GM12873 (cell line): ENCODE data around the gene ORAI1.

ENCODE experiments used
- TF ChIP-seq, protein P1 (sequence below): IDR thresholded peaks from 2 replicates; pipeline ENCODE4 v1.5.1; 2012; ENCODE audit warnings: low read depth, mild to moderate bottlenecking, moderate library complexity, low read length, control low read depth; ENCODE audit not compliant: insufficient read depth; ENCODE audit errors: missing control alignments

ORAI1 gene

GRCh38 chr12:121596526-121596925, 29.8 kb upstream of the ORAI1 start:
- TF ChIP-seq, protein P1, sequence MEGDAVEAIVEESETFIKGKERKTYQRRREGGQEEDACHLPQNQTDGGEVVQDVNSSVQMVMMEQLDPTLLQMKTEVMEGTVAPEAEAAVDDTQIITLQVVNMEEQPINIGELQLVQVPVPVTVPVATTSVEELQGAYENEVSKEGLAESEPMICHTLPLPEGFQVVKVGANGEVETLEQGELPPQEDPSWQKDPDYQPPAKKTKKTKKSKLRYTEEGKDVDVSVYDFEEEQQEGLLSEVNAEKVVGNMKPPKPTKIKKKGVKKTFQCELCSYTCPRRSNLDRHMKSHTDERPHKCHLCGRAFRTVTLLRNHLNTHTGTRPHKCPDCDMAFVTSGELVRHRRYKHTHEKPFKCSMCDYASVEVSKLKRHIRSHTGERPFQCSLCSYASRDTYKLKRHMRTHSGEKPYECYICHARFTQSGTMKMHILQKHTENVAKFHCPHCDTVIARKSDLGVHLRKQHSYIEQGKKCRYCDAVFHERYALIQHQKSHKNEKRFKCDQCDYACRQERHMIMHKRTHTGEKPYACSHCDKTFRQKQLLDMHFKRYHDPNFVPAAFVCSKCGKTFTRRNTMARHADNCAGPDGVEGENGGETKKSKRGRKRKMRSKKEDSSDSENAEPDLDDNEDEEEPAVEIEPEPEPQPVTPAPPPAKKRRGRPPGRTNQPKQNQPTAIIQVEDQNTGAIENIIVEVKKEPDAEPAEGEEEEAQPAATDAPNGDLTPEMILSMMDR = no peak

DNA sequence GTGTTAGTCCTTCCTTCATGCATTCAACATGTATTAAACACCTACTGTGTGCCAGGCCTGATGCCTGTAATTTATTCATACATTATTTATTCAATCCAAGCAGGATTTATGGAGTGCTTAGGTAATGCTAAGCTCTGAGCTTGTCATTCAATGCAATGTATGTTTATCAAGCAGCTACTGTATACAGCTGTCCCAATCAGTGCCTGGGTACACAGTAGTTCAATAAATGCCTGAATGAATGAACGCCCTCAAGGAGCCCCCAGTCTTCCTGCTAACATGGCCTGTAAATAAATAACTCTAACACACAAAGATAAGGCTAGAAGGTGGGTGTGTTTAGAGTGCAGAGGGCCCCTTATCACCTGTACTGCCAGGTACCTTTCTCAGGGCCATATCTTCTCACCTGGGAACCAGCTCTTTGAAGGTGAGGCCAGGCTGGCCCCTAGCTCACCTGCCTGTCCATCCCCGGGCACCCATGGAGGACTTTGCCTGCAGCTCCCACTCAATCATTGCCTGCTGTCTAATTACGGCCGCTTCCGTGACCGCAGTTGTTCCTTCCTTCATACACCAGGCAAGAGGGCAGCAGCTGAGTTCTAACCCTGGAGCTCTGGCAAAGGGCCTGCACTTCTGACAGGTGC, 25.5 kb upstream of the ORAI1 start:
- TF ChIP-seq, protein P1 = no peak

DNA sequence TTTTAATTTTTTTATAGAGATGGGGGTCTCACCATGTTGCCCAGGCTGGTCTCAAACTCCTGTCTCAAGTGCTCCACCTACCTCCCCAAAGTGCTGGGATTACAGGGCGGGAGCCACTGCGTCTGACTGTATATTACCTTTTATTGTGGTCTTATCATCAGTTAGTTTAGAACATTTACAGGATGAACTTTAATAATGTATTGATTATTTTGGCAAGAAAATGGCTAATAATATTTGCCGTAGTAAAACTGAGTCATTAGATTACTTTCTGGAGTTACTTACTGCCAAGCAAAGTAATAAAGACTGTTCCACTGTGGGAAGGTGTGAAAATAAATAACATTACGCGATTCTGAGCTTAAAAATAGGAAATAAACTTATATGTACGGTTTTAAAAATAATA, 23.6 kb upstream of the ORAI1 start:
- TF ChIP-seq, protein P1 = no peak

GRCh38 chr12:121603581-121603980, 22.7 kb upstream of the ORAI1 start:
- TF ChIP-seq, protein P1 = no peak

GRCh38 chr12:121608301-121608700, 18.0 kb upstream of the ORAI1 start:
- TF ChIP-seq, protein P1 = no peak

DNA sequence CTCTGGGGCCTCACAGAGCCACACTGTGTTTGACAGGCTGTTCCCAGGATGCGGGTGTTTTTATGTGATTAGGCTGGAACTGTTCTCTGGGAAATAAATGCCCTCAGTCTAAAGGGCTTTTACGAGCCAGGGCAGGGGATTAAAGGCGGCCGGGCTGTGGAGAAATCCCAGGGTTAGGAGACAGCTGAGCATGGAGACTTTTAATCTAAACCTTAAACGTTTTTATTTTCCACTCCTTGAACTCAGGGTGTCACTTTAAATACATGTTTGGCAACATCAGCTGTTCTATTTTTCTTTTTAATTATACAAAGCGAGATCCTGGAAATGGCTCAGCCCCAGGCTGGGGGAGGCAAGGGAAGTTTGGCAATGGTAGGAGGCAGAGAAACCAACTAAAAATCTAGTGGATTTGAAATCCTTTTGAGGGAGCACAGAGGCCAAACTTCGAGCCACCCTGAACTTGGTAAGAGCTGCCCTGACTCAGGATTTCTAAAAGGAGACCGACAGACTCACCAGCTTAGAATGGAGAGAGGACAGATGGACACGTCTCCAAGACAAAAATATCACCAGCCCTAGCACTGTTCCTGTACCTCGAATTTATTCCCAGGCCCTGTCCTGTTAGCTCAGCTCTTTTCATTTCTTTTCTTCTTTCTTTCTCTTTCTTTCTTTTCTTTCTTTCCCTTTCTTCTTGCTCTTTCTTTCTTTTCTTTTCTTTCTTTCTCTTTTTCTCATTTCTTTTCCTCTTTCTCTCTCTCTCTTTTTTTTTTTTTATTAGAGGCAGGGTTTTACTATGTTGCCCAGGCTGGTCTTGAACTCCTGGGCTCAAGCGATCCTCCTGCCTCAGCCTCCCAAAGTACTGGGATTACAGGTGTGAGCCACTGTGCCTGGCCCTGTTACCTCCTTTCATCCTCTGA, 15.8 kb upstream of the ORAI1 start:
- TF ChIP-seq, protein P1 = no peak

DNA sequence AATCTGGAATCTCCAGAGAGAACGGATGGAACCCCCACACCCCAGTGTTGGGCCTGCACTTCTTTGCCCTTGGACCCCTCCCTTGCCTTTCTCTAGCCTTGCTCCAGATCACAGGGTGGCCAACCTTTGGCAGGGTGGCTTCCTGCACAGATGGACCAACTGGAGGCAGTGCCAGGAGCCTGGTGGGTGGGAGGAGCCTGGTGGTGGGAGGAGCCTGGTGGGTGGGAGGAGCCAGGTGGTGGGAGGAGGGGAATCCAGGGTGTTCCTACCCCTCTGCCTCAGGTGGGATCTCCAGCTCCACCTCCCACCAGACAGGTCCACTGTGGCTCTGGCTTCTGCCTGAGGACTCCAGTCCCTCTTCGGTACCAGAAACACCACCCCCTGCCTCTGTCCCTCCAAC, 15.0 kb upstream of the ORAI1 start:
- TF ChIP-seq, protein P1 = no peak
